Cardiac fibroblast (primary cell): ENCODE results near the gene MACROH2A1.
"Not testable (repeated sequence)": the region's sequence is repeated elsewhere in the genome, so short reads cannot be mapped to it uniquely, and the experiment has no call there.

Experiments
- DNase-seq, 2 donors: peaks; one replicate each; pipeline versions ENCODE4 v3.0.0 to v3.0.0-alpha.2; 2010; ENCODE audit warnings: low read depth in 2 of 2
- H3K4me3 ChIP-seq, 2 donors: replicated peaks in 1 of 2; 1 replicate in 1 of 2; 2 replicates in 1 of 2; pipeline ENCODE4 v1.5.1; 2011; ENCODE audit warnings: low read depth in 2 of 2, low read length in 2 of 2, mild to moderate bottlenecking in 2 of 2, moderate library complexity in 1 of 2
- CTCF ChIP-seq: IDR thresholded peaks from one replicate; pipeline ENCODE4 v1.5.1; 2011; ENCODE audit warnings: low read depth, mild to moderate bottlenecking, low read length, inconsistent platforms

Gene MACROH2A1

GRCh38 chr5:135364421-135365262, 34.4 kb downstream of the MACROH2A1 start:
- DNase-seq = no peak
- no peak overlapping the region for H3K4me3 ChIP-seq
- TF ChIP-seq CTCF = no peak

- DNase-seq, H3K4me3 ChIP-seq: not testable (repeated sequence)
These were observed 35.7 kb downstream of the MACROH2A1 start for GRCh38 chr5:135363342-135363741.

- H3K4me3 ChIP-seq = no peak overlapping the region
- no peak for TF ChIP-seq CTCF
- no peak for DNase-seq
These were observed 36.9 kb downstream of the MACROH2A1 start for GRCh38 chr5:135362102-135362501.

- no peak overlapping the region for H3K4me3 ChIP-seq
- DNase-seq = no peak
- TF ChIP-seq CTCF = no peak
These were observed 38.5 kb downstream of the MACROH2A1 start for GRCh38 chr5:135360278-135361274.

GRCh38 chr5:135359374-135360165, 39.5 kb downstream of the MACROH2A1 start:
- TF ChIP-seq CTCF = no peak
- no peak for DNase-seq
- no peak overlapping the region for H3K4me3 ChIP-seq

GRCh38 chr5:135357685-135358084, 41.3 kb downstream of the MACROH2A1 start:
- H3K4me3 ChIP-seq = no peak overlapping the region
- no peak for DNase-seq
- no peak for TF ChIP-seq CTCF
